Heart right ventricle (tissue), 16 donors: ENCODE results near the gene YAP1. TPM values are rescaled to one million over a fixed set of nuclear protein-coding genes. Genes with fewer than 3 reads are reported as not detected.

Experiments
- ATAC-seq, 8 donors: fragments of 200-7000 bp; cut with Tn5 transposase; one replicate each; pipeline ENCODE4 v1.9.1; 2020; ENCODE audit warnings: mild to moderate bottlenecking in 8 of 8, moderate library complexity in 8 of 8, moderate number of reproducible peaks in 1 of 8
- DNase-seq, 2 donors: peaks; one replicate each; pipeline ENCODE4 v3.0.0-alpha.2; 2020
- H3K27ac ChIP-seq, 10 donors: fragments of 200-600 bp; sonication (generic) in 2 of 10; one replicate each; pipeline versions ENCODE4 v1.5.0 to v1.8.0; 2020 to 2022; ENCODE audit warnings: mild to moderate bottlenecking in 3 of 10
- H3K27me3 ChIP-seq, 7 donors: fragments of 200-600 bp; one replicate each; pipeline ENCODE4 v1.8.0; 2021 to 2022; ENCODE audit warnings: mild to moderate bottlenecking in 2 of 7
- H3K36me3 ChIP-seq, 9 donors: fragments of 200-600 bp; sonication (generic) in 1 of 9; one replicate each; pipeline versions ENCODE4 v1.5.0 to v1.8.0; 2020 to 2022; ENCODE audit warnings: mild to moderate bottlenecking in 2 of 9
- H3K4me1 ChIP-seq, 9 donors: fragments of 200-600 bp; sonication (generic) in 1 of 9; one replicate each; pipeline versions ENCODE4 v1.5.0 to v1.8.0; 2020 to 2022; ENCODE audit warnings: mild to moderate bottlenecking in 4 of 9
- H3K4me3 ChIP-seq, 10 donors: fragments of 200-600 bp; sonication (generic) in 2 of 10; one replicate each; pipeline versions ENCODE4 v1.5.0 to v1.8.0; 2020 to 2022; ENCODE audit warnings: mild to moderate bottlenecking in 7 of 10, moderate library complexity in 2 of 10
- H3K9me3 ChIP-seq, 11 donors: fragments of 200-600 bp in 10 of 11; sonication (generic) in 2 of 11; one replicate each; pipeline versions ENCODE4 v1.5.0 to v1.8.0; 2013 to 2022; ENCODE audit warnings: mild to moderate bottlenecking in 2 of 11, control low read depth in 1 of 11, moderate library complexity in 1 of 11
- WGBS, 2 donors: extraction: QIAGEN DNeasy Blood & Tissue Kit; methylation state at CpG; one replicate each; pipeline ENCODE4 v1.1.7; 2013; ENCODE audit warnings: inconsistent platforms in 1 of 2; 5-methylcytosine and 5-hydroxymethylcytosine counted together
- intact Hi-C, 10 donors: fragments of 100-400 bp; cut with DNase I; formaldehyde crosslinking; loops; one replicate each; pipeline versions ENCODE4 v1.11.1 to v1.14.2; 2022
- polyA plus RNA-seq, 2 donors: library from polyadenylated mRNA; stranded (reverse); fragments of 200-250 nt; gene quantifications; one replicate each; pipeline ENCODE4 v1.2.3, GENCODE V29; 2013
- total RNA-seq, 10 donors: library from RNA; stranded (reverse); fragmentation: NEBNext Ultra II Directional in 3 of 10; extraction: Animal tissue kit (Norgen Biotek cat#: 25700) in 3 of 10; gene quantifications; one replicate each; pipeline versions ENCODE4 v1.2.1 to v1.2.4, GENCODE V29; 2021 to 2023
- TF ChIP-seq, protein P1 (sequence below), 9 donors: fragments of 200-600 bp; sonication (generic) in 2 of 9; IDR thresholded peaks; one replicate each; pipeline versions ENCODE4 v1.5.0 to v1.8.0; 2021 to 2022; ENCODE audit warnings: antibody characterized with exemption in 9 of 9, mild to moderate bottlenecking in 5 of 9, moderate library complexity in 1 of 9
- donor health status: Arrhythmogenic right ventricular cardiomyopathy.
- donor health status: ischemic (EF 13 %, LVEDD 7.1; RV severe dilation, severe dysfunction).
- donor health status: healthy with polysubstance abuse.
- donor health status: DM: no; HTN: yes; CAD: no.
- donor health status: DM: no; HTN: no; CAD: no.
- donor health status: ischemic (EF 25% LVEDD 6.9; RV normal size, moderate dysfunction).
- donor health status: ischemic (EF 25% LVEDD 5.7; RV mildly dilated, moderate dysfunction).
- donor health status: healthy.
- donor health status: DM: yes; HTN: yes; CAD: no.
- donor health status: Ischemic cardiomyopathy.
- donor health status: ischemic (EF 35%, LVEDD 5.7; RV mildly dilated, moderate dysfunction).
- donor health status: nonischemic (EF 11% LVEDD 7.7; RV severe dilation, severe dysfunction).
- donor health status: DM: yes; HTN: yes; CAD: no.
- donor health status: PGD.
- donor health status: ischemic (EF 29% LVEDD 5.4; RV normal size, mild dysfunction).
- donor health status: nonischemic (EF 23%, LVEDD 6.1; RV moderate dilation, normal function).

The YAP1 gene
- total and polyA plus RNA-seq, 12 donors: 15.7 to 91.3 (median 65.0) TPM

DNA sequence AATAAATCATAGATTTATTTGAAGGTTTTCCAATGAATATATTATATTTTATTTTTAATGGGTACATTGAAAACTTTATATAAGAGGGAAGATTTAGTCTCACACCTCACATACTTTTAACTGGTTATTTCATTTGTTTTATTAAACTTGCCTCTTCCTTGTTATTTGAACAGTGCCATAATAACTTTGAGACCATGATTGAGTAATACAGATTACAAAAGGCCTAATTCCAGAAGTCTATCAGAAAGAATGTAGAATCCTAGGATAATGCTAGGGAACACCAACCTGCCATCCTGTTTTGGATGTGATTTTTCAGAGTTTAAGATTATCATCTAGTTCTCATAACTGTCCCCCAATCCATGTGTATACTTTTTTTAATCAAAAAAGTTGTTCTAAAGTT, 104.4 kb downstream of the YAP1 start:
- DNase-seq (no peak), ATAC-seq (no peak)
- intact Hi-C loops: loop anchor here in 5 of 10 donors (5.0 to 10.0 kb wide), 2 partner anchors 100 to 102 kb away; partner anchors contain the start of gene YAP1 (in 5 of the 5)
- peaks cover 0 to 39% (median 21%) of the 10 kb centered on the region in 9 donors for H3K4me1 ChIP-seq
- no peaks in the 10 kb centered on the region for H3K9me3 ChIP-seq
- TF ChIP-seq, protein P1, sequence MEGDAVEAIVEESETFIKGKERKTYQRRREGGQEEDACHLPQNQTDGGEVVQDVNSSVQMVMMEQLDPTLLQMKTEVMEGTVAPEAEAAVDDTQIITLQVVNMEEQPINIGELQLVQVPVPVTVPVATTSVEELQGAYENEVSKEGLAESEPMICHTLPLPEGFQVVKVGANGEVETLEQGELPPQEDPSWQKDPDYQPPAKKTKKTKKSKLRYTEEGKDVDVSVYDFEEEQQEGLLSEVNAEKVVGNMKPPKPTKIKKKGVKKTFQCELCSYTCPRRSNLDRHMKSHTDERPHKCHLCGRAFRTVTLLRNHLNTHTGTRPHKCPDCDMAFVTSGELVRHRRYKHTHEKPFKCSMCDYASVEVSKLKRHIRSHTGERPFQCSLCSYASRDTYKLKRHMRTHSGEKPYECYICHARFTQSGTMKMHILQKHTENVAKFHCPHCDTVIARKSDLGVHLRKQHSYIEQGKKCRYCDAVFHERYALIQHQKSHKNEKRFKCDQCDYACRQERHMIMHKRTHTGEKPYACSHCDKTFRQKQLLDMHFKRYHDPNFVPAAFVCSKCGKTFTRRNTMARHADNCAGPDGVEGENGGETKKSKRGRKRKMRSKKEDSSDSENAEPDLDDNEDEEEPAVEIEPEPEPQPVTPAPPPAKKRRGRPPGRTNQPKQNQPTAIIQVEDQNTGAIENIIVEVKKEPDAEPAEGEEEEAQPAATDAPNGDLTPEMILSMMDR (IDR thresholded peaks at IDR 0.05): no peak
- H3K27ac ChIP-seq: peak overlapping the region in 4 of 10 donors; percentile 29 to 42 (median 32)
- no peak overlapping the region for H3K4me3 ChIP-seq
- H3K27me3 ChIP-seq: no peaks in the 10 kb centered on the region
- H3K36me3 ChIP-seq: peaks cover 0 to 81% (median 4%) of the 10 kb centered on the region in 9 donors

DNA sequence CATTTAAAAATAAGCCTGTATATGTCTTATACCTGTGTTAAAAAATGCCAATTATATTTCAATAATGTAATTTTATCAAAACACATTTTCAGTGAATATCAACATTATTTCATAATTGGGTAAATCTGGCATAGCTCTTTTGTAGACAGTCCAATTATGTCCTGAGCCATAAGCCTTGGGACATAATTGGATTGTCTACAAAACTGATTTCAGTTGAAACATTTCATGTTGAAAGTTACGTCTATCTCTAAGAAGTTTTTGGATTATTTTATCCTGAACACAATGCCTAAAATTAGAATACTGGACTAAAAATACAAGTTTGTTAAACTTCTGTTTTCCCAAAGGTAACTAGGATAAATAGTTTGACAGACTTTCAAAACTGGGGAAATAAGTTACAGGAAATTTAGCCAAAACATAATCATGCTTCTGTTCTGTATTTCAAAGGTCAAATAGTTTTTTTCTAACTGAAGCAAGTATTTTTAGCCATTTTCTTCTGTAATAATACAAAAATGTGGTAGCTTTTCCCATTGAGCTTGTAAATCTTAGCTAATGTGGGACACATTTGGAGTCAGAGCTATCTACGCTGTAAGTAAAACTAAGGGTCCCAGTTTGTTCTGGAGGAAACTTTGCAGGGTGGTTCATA, 106.3 kb downstream of the YAP1 start:
- peaks cover 0 to 39% (median 21%) of the 10 kb centered on the region in 9 donors for H3K4me1 ChIP-seq

DNA sequence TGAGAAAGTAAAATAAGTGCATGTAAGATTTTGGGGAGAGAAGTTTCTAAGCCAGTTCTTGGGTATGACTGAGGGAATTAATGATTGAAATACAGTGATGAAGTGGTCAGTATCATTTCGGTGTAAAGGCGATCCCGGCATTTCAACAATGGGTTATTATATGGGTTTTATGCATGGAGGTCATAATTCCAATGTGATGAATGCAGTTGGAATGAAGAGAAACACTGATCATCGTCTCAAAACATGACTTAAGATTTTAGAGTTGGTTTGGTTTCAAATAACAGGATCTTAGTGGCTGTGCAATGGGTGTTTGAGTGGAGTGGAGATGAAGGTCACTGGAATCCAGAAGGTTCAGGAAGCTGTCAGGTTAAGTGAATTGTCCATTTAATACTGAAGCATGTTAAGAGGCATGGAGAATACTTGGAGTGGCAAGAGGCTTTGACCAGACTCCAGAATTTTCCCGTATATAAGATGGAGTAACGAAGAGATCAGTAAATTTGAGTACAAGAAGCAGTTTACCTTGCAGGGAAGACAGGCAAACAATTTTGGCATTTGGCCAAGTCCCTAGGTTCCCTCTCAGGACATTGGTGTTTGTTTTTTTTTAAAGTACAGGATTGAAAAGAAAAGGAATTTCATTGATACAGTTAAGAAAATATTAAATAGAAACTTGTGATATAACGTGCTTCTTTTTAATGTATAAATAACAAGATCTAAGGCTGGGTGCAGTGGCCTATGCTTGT, 110.7 kb downstream of the YAP1 start:
- intact Hi-C loops: loop anchor here in 1 of 10 donors (5.0 kb wide), 1 partner anchor 109 kb away; the partner anchor contains the start of gene YAP1
- DNase-seq: no peak
- Histone ChIP-seq H3K27ac (no peak overlapping the region), H3K4me3 (no peak overlapping the region), H3K27me3 (no peaks in the 10 kb centered on the region), H3K36me3 (peaks cover 0 to 46% (median 6%) of the 10 kb centered on the region in 9 donors), H3K4me1 (peaks cover 0 to 26% (median 14%) of the 10 kb centered on the region in 9 donors), H3K9me3 (no peaks in the 10 kb centered on the region)
- WGBS, 2 donors: 91 to 94% methylated on average over 7 of the region's 7 CpGs
- TF ChIP-seq, protein P1 (IDR thresholded peaks at IDR 0.05): no peak
- ATAC-seq: no peak

More for the DNA sequence above, 106.3 kb downstream of the YAP1 start:
- TF ChIP-seq, protein P1 (IDR thresholded peaks at IDR 0.05): no peak
- peaks cover 0 to 62% (median 4%) of the 10 kb centered on the region in 9 donors for H3K36me3 ChIP-seq
- H3K9me3 ChIP-seq: no peaks in the 10 kb centered on the region
- H3K27me3 ChIP-seq: no peaks in the 10 kb centered on the region
- 51% methylated on average over 2 of the region's 2 CpGs for WGBS, 2 donors
- intact Hi-C loops: loop anchor here in 5 of 10 donors (5.0 to 10.0 kb wide), 2 partner anchors 102 to 104 kb away; partner anchors contain the start of gene YAP1 (in 5 of the 5)
- no peak overlapping the region for H3K4me3 ChIP-seq
- DNase-seq (no peak), ATAC-seq (peak in 7 of 8 donors; percentile 43 to 69 (median 53))
- H3K27ac ChIP-seq: peak overlapping the region in 7 of 10 donors; percentile 4 to 53 (median 33)

DNA sequence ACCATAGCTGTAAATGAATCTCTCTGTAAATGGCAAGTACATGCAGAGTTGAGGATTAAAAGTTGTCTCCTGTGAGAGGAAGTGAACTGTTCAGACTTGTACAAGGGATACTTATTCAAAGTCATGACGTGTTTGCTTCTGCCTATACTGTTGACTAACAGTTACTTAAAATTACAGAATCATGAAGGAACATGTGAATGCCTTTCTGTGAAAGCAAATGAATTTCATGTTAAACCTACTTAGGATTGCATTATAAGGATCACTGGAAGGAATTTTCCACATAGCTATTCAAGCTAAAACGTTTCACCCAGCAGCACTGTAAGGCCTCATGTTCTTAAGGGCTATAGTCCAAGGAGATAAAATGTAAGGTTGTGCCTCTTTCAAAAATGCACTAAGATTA, 113.6 kb downstream of the YAP1 start:
- Histone ChIP-seq H3K4me1 (peaks cover 0 to 18% (median 7%) of the 10 kb centered on the region in 9 donors), H3K4me3 (no peak overlapping the region), H3K27me3 (no peaks in the 10 kb centered on the region), H3K36me3 (peaks cover 0 to 55% (median 15%) of the 10 kb centered on the region in 9 donors), H3K27ac (no peak overlapping the region), H3K9me3 (no peaks in the 10 kb centered on the region)
- DNase-seq (no peak), ATAC-seq (no peak)
- WGBS, 2 donors: 36 to 37% methylated on average over 2 of the region's 2 CpGs
- intact Hi-C loops: loop anchor here in 1 of 10 donors (5.0 kb wide), 1 partner anchor 112 kb away; the partner anchor contains the start of gene YAP1
- TF ChIP-seq, protein P1 (IDR thresholded peaks at IDR 0.05): no peak
